K562 (cell line): Measurements from ENCODE around the gene CNRIP1. TPM values are rescaled to one million over a fixed set of nuclear protein-coding genes. Genes with fewer than 3 reads are reported as not detected.
A peak's percentile ranks its signal among the peaks of the same experiment; 100 is the strongest.

Source experiments
- ATAC-seq: fragments of 200-7000 bp; cut with Tn5 transposase; 3 replicates; pipeline ENCODE4 v1.9.1; 2020; ENCODE audit warnings: moderate library complexity
- BruUV-seq: library from RNA; stranded (reverse); fragments of 400-500 nt; replicated peaks from 2 replicates; lab custom pipeline; 2021; lab: Mats Ljungman, UMichigan
- CTCF ChIA-PET: fragments of 300-600 bp; formaldehyde crosslinking; extraction: SDS; loops from one replicate; lab custom pipeline; 2021; ENCODE audit warnings: low intra/inter-chr PET ratio; lab: Yijun Ruan, JAX
- POLR2A ChIA-PET: fragments of 300-600, 350-650 bp; sonication (Branson Sonifier 250); formaldehyde crosslinking; extraction: SDS; loops from one replicate; lab custom pipeline; 2021; ENCODE audit warnings: antibody characterized with exemption, inconsistent platforms; lab: Yijun Ruan, JAX
- DNase-seq, 4 experiments: peaks; one replicate each; pipeline versions ENCODE4 v3.0.0 to v3.0.0-alpha.2; 2011 to 2018; ENCODE audit warnings: low spot score in 3 of 4, mixed read lengths in 3 of 4; ENCODE audit errors: extremely low read depth in 1 of 4
- FAIRE-seq: peaks from 2 replicates; lab custom pipeline; 2011; peaks lifted over from hg19 to GRCh38; lab: Jason Lieb, UNC
- H2AFZ ChIP-seq: 2 replicates; pipeline ENCODE4 v1.6.0; 2011; ENCODE audit warnings: low read depth, low read length, control low read depth, inconsistent platforms
- H3K27ac ChIP-seq: fragments of 200-600 bp; 3 replicates; pipeline ENCODE4 v1.8.0; 2011; ENCODE audit warnings: low read depth, mild to moderate bottlenecking, control low read depth, inconsistent platforms, low read length, moderate library complexity, mixed read lengths; ENCODE audit errors: extremely low read depth
- H3K27me3 ChIP-seq, 2 experiments: fragments of 300-600 bp in 1 of 2; 2 replicates in 1 of 2; 3 replicates in 1 of 2; pipeline versions ENCODE4 v1.6.0 to v1.8.0; 2011; ENCODE audit warnings: inconsistent platforms in 2 of 2, low read length in 2 of 2, mild to moderate bottlenecking in 1 of 2, mixed read lengths in 1 of 2, moderate library complexity in 1 of 2; ENCODE audit not compliant: control insufficient read depth in 2 of 2, insufficient read depth in 2 of 2
- H3K36me3 ChIP-seq: fragments of 300-600 bp; 3 replicates; pipeline ENCODE4 v1.8.0; 2011; ENCODE audit warnings: mild to moderate bottlenecking, low read length, inconsistent platforms; ENCODE audit not compliant: control insufficient read depth, insufficient read depth
- H3K4me1 ChIP-seq, 2 experiments: fragments of 200-600 bp in 1 of 2; replicated peaks in 1 of 2; 2 replicates in 1 of 2; 3 replicates in 1 of 2; pipeline versions ENCODE4 v1.5.1 to v1.8.0; 2011; ENCODE audit warnings: inconsistent platforms in 2 of 2, low read length in 2 of 2, mild to moderate bottlenecking in 1 of 2, mixed read lengths in 1 of 2, moderate library complexity in 1 of 2; ENCODE audit not compliant: control insufficient read depth in 2 of 2, insufficient read depth in 2 of 2
- H3K4me2 ChIP-seq: 2 replicates; pipeline ENCODE4 v1.6.1; 2011; ENCODE audit warnings: low read length, control low read depth, inconsistent platforms, mixed read lengths; ENCODE audit not compliant: insufficient read depth
- H3K4me3 ChIP-seq: fragments of 200-600 bp; sonication (generic), shearing (Covaris generic); 2 replicates; pipeline ENCODE4 v1.5.1; 2016; ENCODE audit warnings: control low read depth, inconsistent platforms
- H3K79me2 ChIP-seq: fragments of 200-600 bp; 3 replicates; pipeline ENCODE4 v1.8.0; 2011; ENCODE audit warnings: low read length, inconsistent platforms; ENCODE audit not compliant: control insufficient read depth, insufficient read depth
- H3K9ac ChIP-seq, 2 experiments: 2 replicates each; pipeline versions ENCODE4 v1.6.0 to v1.6.1; 2011; ENCODE audit warnings: low read depth in 2 of 2, low read length in 2 of 2, control low read depth in 1 of 2, inconsistent platforms in 1 of 2, mild to moderate bottlenecking in 1 of 2, mixed read lengths in 1 of 2; ENCODE audit not compliant: insufficient read depth in 1 of 2
- H3K9me1 ChIP-seq: one replicate; pipeline ENCODE4 v1.6.0; 2011; ENCODE audit warnings: inconsistent platforms, mild to moderate bottlenecking, low read length, moderate library complexity; ENCODE audit not compliant: control insufficient read depth, insufficient read depth
- H3K9me3 ChIP-seq: replicated peaks from 2 replicates; pipeline ENCODE4 v1.5.1; 2011; ENCODE audit warnings: low read depth, low read length, inconsistent platforms; ENCODE audit not compliant: control insufficient read depth, insufficient read depth
- H4K20me1 ChIP-seq: replicated peaks from 2 replicates; pipeline ENCODE4 v1.6.1; 2011; ENCODE audit warnings: low read length, inconsistent platforms, mixed read lengths; ENCODE audit not compliant: control insufficient read depth, insufficient read depth
- C11orf30 ChIP-seq: fragments of 450-650 bp; IDR thresholded peaks from 2 replicates; pipeline ENCODE4 v1.6.1; 2016; ENCODE audit warnings: low read depth, mild to moderate bottlenecking
- E2F8 ChIP-seq: fragments of 450-650 bp; IDR thresholded peaks from 2 replicates; pipeline ENCODE4 v1.7.1; 2018; ENCODE audit warnings: mild to moderate bottlenecking, low read depth; ENCODE audit not compliant: partially characterized antibody
- FOXJ3 ChIP-seq: sonication (generic); formaldehyde crosslinking; IDR thresholded peaks from 2 replicates; pipeline ENCODE4 v1.4.0; 2020; ENCODE audit warnings: mild to moderate bottlenecking, missing genetic modification reagents
- GABPA ChIP-seq: fragments of 200-800 bp; sonication (Bioruptor generic); conservative IDR thresholded peaks from 2 replicates; pipeline ENCODE4 v1.6.1; 2016; ENCODE audit warnings: low read depth, missing genetic modification characterization, missing compliant biosample characterization
- HDAC8 ChIP-seq: fragments of 450-650 bp; IDR thresholded peaks from 2 replicates; pipeline ENCODE4 v1.6.1; 2016; ENCODE audit warnings: mild to moderate bottlenecking, missing genetic modification characterization, moderate library complexity, missing compliant biosample characterization
- KLF16 ChIP-seq: IDR thresholded peaks from 2 replicates; pipeline ENCODE4 v1.6.1; 2016; ENCODE audit warnings: antibody characterized with exemption
- MEIS2 ChIP-seq: fragments of 450-650 bp; IDR thresholded peaks from 2 replicates; pipeline ENCODE4 v1.6.1; 2014; ENCODE audit warnings: mild to moderate bottlenecking; ENCODE audit not compliant: partially characterized antibody
- NFE2 ChIP-seq: IDR thresholded peaks from 2 replicates; pipeline ENCODE4 v1.6.1; 2014; ENCODE audit warnings: antibody characterized with exemption, low read depth
- NR0B1 ChIP-seq: fragments of 450-650 bp; IDR thresholded peaks from one replicate; pipeline ENCODE4 v1.6.1; 2018; ENCODE audit warnings: mild to moderate bottlenecking, moderate library complexity; ENCODE audit not compliant: partially characterized antibody
- PKNOX1 ChIP-seq: fragments of 450-650 bp; IDR thresholded peaks from 2 replicates; pipeline ENCODE4 v1.6.1; 2016
- SP1 ChIP-seq: sonication (generic); formaldehyde crosslinking; IDR thresholded peaks from 2 replicates; pipeline ENCODE4 v1.8.1; 2022; ENCODE audit warnings: mild to moderate bottlenecking, missing genetic modification reagents
- SREBF2 ChIP-seq: sonication (generic); formaldehyde crosslinking; IDR thresholded peaks from 2 replicates; pipeline ENCODE4 v1.4.0; 2020; ENCODE audit warnings: mild to moderate bottlenecking, missing genetic modification reagents
- TCF7L2 ChIP-seq: fragments of 150-350 bp; IDR thresholded peaks from 2 replicates; pipeline ENCODE4 v1.6.1; 2016; ENCODE audit warnings: low read depth, mild to moderate bottlenecking, low read length, moderate library complexity
- TEAD4 ChIP-seq, 2 experiments: sonication (generic) in 1 of 2; formaldehyde crosslinking in 1 of 2; IDR thresholded peaks; 2 replicates each; pipeline versions ENCODE4 v1.6.1 to v1.8.0; 2012 to 2022; ENCODE audit warnings: borderline replicate concordance in 1 of 2, inconsistent platforms in 1 of 2, low read length in 1 of 2, mild to moderate bottlenecking in 1 of 2, missing genetic modification reagents in 1 of 2
- YBX1 ChIP-seq: fragments of 450-650 bp; IDR thresholded peaks from 2 replicates; pipeline ENCODE4 v1.7.1; 2016; ENCODE audit warnings: mild to moderate bottlenecking
- ZNF354B ChIP-seq: fragments of 250-450 bp; sonication (Bioruptor Pico); IDR thresholded peaks from 2 replicates; pipeline ENCODE4 v1.4.0; 2020
- ZNF512 ChIP-seq: IDR thresholded peaks from 2 replicates; pipeline ENCODE4 v1.6.1; 2016; ENCODE audit warnings: missing genetic modification characterization, missing compliant biosample characterization
- WGBS: fragments of 100-300 bp; shearing (Covaris generic); methylation state at CpG from one replicate; pipeline ENCODE4 v1.1.6; 2016; ENCODE audit warnings: low coverage, mixed read lengths; ENCODE audit not compliant: insufficient coverage; ENCODE audit errors: missing lambda C conversion rate; 5-methylcytosine and 5-hydroxymethylcytosine counted together
- in situ Hi-C: fragments of 300-500 bp; cut with MboI; formaldehyde crosslinking; loops from 4 replicates; pipeline ENCODE4 v1.15.0; 2018; ENCODE audit warnings: inconsistent platforms, mixed read lengths
- intact Hi-C: fragments of 100-400 bp; cut with micrococcal nuclease; formaldehyde crosslinking; loops from 2 replicates; pipeline ENCODE4 v1.14.2; 2022
- polyA plus RNA-seq, 8 experiments: library from polyadenylated mRNA; depleted of rRNA in 4 of 8; stranded (reverse) in 5 of 8; unstranded in 3 of 8; fragments of >200 nt; fragmentation: Nextera tagmentation in 2 of 8; fragmentation: Illumina TruSeq in 1 of 8; extraction: Ambion mirVana in 2 of 8; extraction: Trizol in 1 of 8; gene quantifications; 2 replicates each; pipeline versions ENCODE4 v1.2.1 to v1.2.3, GENCODE V29; 2011 to 2014; ENCODE audit warnings: inconsistent platforms in 1 of 8, missing spikeins in 1 of 8
- total RNA-seq, 7 experiments: library from RNA; depleted of rRNA in 6 of 7; stranded (reverse); fragments of >200 nt in 6 of 7; fragmentation: Illumina TruSeq in 2 of 7; extraction: Trizol in 2 of 7; gene quantifications; 2 replicates each; pipeline versions ENCODE4 v1.2.1 to v1.2.3, GENCODE V29; 2011 to 2021; ENCODE audit warnings: low replicate concordance in 1 of 7

Gene CNRIP1
- total and polyA plus RNA-seq, 9 of the 15 experiments (the other 6 are each of a cell fraction or from before 2014, with no cell fraction given) = 0.59 to 2.1 (median 1.5) TPM

GRCh38 chr2:68336192-68336591 lies 16.4 kb upstream of the CNRIP1 start (continued):
- TF ChIP-seq KLF16 (no peak), HDAC8 (tag) (no peak), ZNF512 (tag) (no peak), NFE2 (no peak), NR0B1 (no peak), TEAD4 (IDR thresholded peaks at IDR 0.05; ENCODE audit: low read length) (peak; percentile 18; the same call in 1 of the 2 replicates), TEAD4 (CRISPR knock-in tag; IDR thresholded peaks at IDR 0.05; ENCODE audit: borderline replicate concordance) (no peak), SP1 (no peak)

GRCh38 chr2:68333931-68334330 lies 14.2 kb upstream of the CNRIP1 start:
- CTCF ChIA-PET = no interaction called here
- Histone ChIP-seq H3K79me2 (no peaks in the 10 kb centered on the region), H3K4me2 (no peak overlapping the region), H3K4me1 (peaks cover 0 to 4% of the 10 kb centered on the region in 2 experiments; a peak in 1 of 5 replicates), H3K9ac (no peak overlapping the region), H4K20me1 (no peaks in the 10 kb centered on the region), H3K9me1 (no peaks in the 10 kb centered on the region), H3K27ac (no peak overlapping the region), H3K27me3 (no peaks in the 10 kb centered on the region), H3K4me3 (no peak overlapping the region), H2AFZ (no peak overlapping the region), H3K36me3 (no peaks in the 10 kb centered on the region), H3K9me3 (no peaks in the 10 kb centered on the region)
- ATAC-seq (no peak), FAIRE-seq (no peak), DNase-seq (no peak)
- intact Hi-C loops = no loop called here
- BruUV-seq = no TSS peak
- POLR2A ChIA-PET = no interaction called here
- 20% methylated on average over 3 of the region's 3 CpGs for WGBS
- in situ Hi-C loops = no loop called here
- no peak for TF ChIP-seq ZNF354B (CRISPR knock-in tag)
- no peak for TF ChIP-seq E2F8
- TF ChIP-seq PKNOX1 = peak; percentile 72
- TF ChIP-seq GABPA = no peak
- TF ChIP-seq TCF7L2 = no peak
- TF ChIP-seq FOXJ3 (CRISPR knock-in tag) = no peak
- no peak for TF ChIP-seq SREBF2 (CRISPR knock-in tag)
- no peak for TF ChIP-seq YBX1
- TF ChIP-seq C11orf30 = no peak
- TF ChIP-seq MEIS2 = peak; percentile 89
